HG02938 (cell line): Measurements from ENCODE around the gene CENPF.
"Not testable (repeated sequence)": the region's sequence is repeated elsewhere in the genome, so short reads cannot be mapped to it uniquely, and the experiment has no call there.

Experiments
- ATAC-seq: cut with Tn5 transposase; IDR thresholded peaks from one replicate; pipeline ENCODE4 v1.9.1; 2021; ENCODE audit warnings: mild to moderate bottlenecking, moderate library complexity; ENCODE audit not compliant: unreplicated experiment

CENPF gene

GRCh38 chr1:214602764-214603657 is at the start of gene CENPF:
CENPF (plus strand) TSS chr1:214603195; CDS start chr1:214613755, 10,560 bp downstream.
- ATAC-seq, result peak; percentile 99

GRCh38 chr1:214557952-214558735 is 44.9 kb upstream of the CENPF start:
- ATAC-seq, result no peak

- ATAC-seq, result no peak
Observed at GRCh38 chr1:214563881-214564280, 39.1 kb upstream of the CENPF start.

GRCh38 chr1:214565310-214565709 is 37.7 kb upstream of the CENPF start:
- ATAC-seq, result no peak

GRCh38 chr1:214566158-214567104 is 36.6 kb upstream of the CENPF start:
- no peak for ATAC-seq

GRCh38 chr1:214567481-214567980 is 35.5 kb upstream of the CENPF start:
- no peak for ATAC-seq

- ATAC-seq, result no peak
Observed at GRCh38 chr1:214568328-214568727, 34.7 kb upstream of the CENPF start.

- ATAC-seq, result no peak
Observed at GRCh38 chr1:214569357-214570004, 33.5 kb upstream of the CENPF start.

- no peak for ATAC-seq
Observed at GRCh38 chr1:214570442-214570841, 32.6 kb upstream of the CENPF start.

GRCh38 chr1:214571281-214571680 is 31.7 kb upstream of the CENPF start:
- no peak for ATAC-seq

- no peak for ATAC-seq
Observed at GRCh38 chr1:214573386-214574318, 29.3 kb upstream of the CENPF start.

GRCh38 chr1:214574598-214575411 is 28.2 kb upstream of the CENPF start:
- ATAC-seq, result no peak

GRCh38 chr1:214576120-214576519 is 26.9 kb upstream of the CENPF start:
- ATAC-seq, result not testable (repeated sequence)

- no peak for ATAC-seq
Observed at GRCh38 chr1:214579183-214579582, 23.8 kb upstream of the CENPF start.

GRCh38 chr1:214581785-214582184 is 21.2 kb upstream of the CENPF start:
- ATAC-seq, result no peak

- ATAC-seq, result no peak
Observed at GRCh38 chr1:214582289-214582891, 20.6 kb upstream of the CENPF start.

GRCh38 chr1:214583113-214583512 is 19.9 kb upstream of the CENPF start:
- ATAC-seq, result no peak
